Panc1 (cell line): ENCODE data around the gene ZC2HC1B. TPM values are rescaled to one million over a fixed set of nuclear protein-coding genes. Genes with fewer than 3 reads are reported as not detected.
A peak's percentile ranks its signal among the peaks of the same experiment; 100 is the strongest.

ENCODE experiments used
- ATAC-seq: fragments of 200-7000 bp; cut with Tn5 transposase; 2 replicates; pipeline ENCODE4 v1.9.1; 2020; ENCODE audit warnings: mild to moderate bottlenecking, moderate library complexity
- Bru-seq: library from RNA; stranded (reverse); fragments of 400-500 nt; gene quantifications from one replicate; lab custom pipeline; 2021; lab: Mats Ljungman, UMichigan
- BruChase-seq, 2 experiments: library from RNA; stranded (reverse); fragments of 400-500 nt; gene quantifications; one replicate each; lab custom pipeline; 2021; lab: Mats Ljungman, UMichigan
- BruUV-seq: library from RNA; stranded (reverse); fragments of 400-500 nt; replicated peaks from 2 replicates; lab custom pipeline; 2021; lab: Mats Ljungman, UMichigan
- CTCF ChIA-PET: fragments of 300-600 bp; sonication (Branson Sonifier 250); formaldehyde crosslinking; loops from one replicate; lab custom pipeline; 2022; ENCODE audit warnings: antibody characterized with exemption; lab: Charles Lee
- POLR2A ChIA-PET: fragments of 300-600 bp; sonication (Branson Sonifier 250); formaldehyde crosslinking; loops from one replicate; lab custom pipeline; 2022; ENCODE audit warnings: antibody characterized with exemption; lab: Charles Lee
- DNase-seq: peaks from one replicate; pipeline ENCODE4 v3.0.0-alpha.2; 2010; ENCODE audit warnings: low read depth, low spot score
- H3K27ac ChIP-seq: 2 replicates; pipeline ENCODE4 v1.5.1; 2011; ENCODE audit warnings: mild to moderate bottlenecking, low read length, inconsistent platforms
- H3K27me3 ChIP-seq: fragments of 200-500 bp; sonication (Bioruptor generic); 2 replicates; pipeline ENCODE4 v1.6.0; 2014; ENCODE audit warnings: low read length, inconsistent platforms; ENCODE audit not compliant: control insufficient read depth, insufficient read depth
- H3K36me3 ChIP-seq: fragments of 200-500 bp; sonication (Bioruptor generic); 2 replicates; pipeline ENCODE4 v1.5.1; 2014; ENCODE audit warnings: inconsistent platforms, mild to moderate bottlenecking, low read length, moderate library complexity; ENCODE audit not compliant: control insufficient read depth, insufficient read depth
- H3K4me1 ChIP-seq: 2 replicates; pipeline ENCODE4 v1.5.1; 2011; ENCODE audit warnings: inconsistent platforms, mild to moderate bottlenecking, low read length, moderate library complexity; ENCODE audit not compliant: control insufficient read depth, insufficient read depth
- H3K4me3 ChIP-seq, 2 experiments: 2 replicates each; pipeline ENCODE4 v1.5.1; 2011 to 2012; ENCODE audit warnings: low read depth in 2 of 2, low read length in 2 of 2, mild to moderate bottlenecking in 2 of 2, inconsistent platforms in 1 of 2, moderate library complexity in 1 of 2
- H3K9me3 ChIP-seq: fragments of 200-500 bp; sonication (Bioruptor generic); 2 replicates; pipeline ENCODE4 v1.5.1; 2014; ENCODE audit warnings: low read depth, mild to moderate bottlenecking, inconsistent platforms, low read length, moderate library complexity; ENCODE audit not compliant: control insufficient read depth, insufficient read depth
- CTCF ChIP-seq: fragments of 450-650 bp; IDR thresholded peaks from 2 replicates; pipeline ENCODE4 v1.5.1; 2017; ENCODE audit warnings: mild to moderate bottlenecking
- POLR2AphosphoS5 ChIP-seq: IDR thresholded peaks from 2 replicates; pipeline ENCODE4 v1.6.1; 2012; ENCODE audit warnings: mild to moderate bottlenecking, low read depth, low read length, moderate library complexity
- REST ChIP-seq, 2 experiments: IDR thresholded peaks; 2 replicates each; pipeline ENCODE4 v1.6.1; 2011 to 2012; ENCODE audit warnings: low read depth in 2 of 2, control low read depth in 1 of 2, low read length in 1 of 2, mild to moderate bottlenecking in 1 of 2, moderate library complexity in 1 of 2; ENCODE audit not compliant: insufficient read depth in 1 of 2
- SIN3A ChIP-seq: IDR thresholded peaks from 2 replicates; pipeline ENCODE4 v1.6.1; 2012; ENCODE audit warnings: low read depth, mild to moderate bottlenecking, low read length, moderate library complexity, borderline replicate concordance; ENCODE audit not compliant: insufficient read depth
- TCF7L2 ChIP-seq: IDR thresholded peaks from 2 replicates; pipeline ENCODE4 v1.6.1; 2011; ENCODE audit warnings: mild to moderate bottlenecking, low read depth, low read length, inconsistent platforms
- in situ Hi-C: cut with HindIII; loops from 2 replicates; pipeline ENCODE4 v1.10.0; 2016; ENCODE audit warnings: low sequenced_read_pairs, low pct_unique_long_range_greater_than_20kb
- intact Hi-C: fragments of 100-400 bp; cut with micrococcal nuclease; formaldehyde crosslinking; loops from one replicate; pipeline ENCODE4 v1.10.0; 2022; ENCODE audit not compliant: unreplicated experiment
- long read RNA-seq: library from polyadenylated mRNA; unstranded; transcript quantifications from one replicate; pipeline ENCODE4 v2.0.0, GENCODE V29; 2021; ENCODE audit not compliant: unreplicated experiment
- polyA plus RNA-seq: library from polyadenylated mRNA; unstranded; fragments of >200 nt; gene quantifications from one replicate; pipeline ENCODE4 v1.2.1, GENCODE V29; 2012; ENCODE audit warnings: missing spikeins; ENCODE audit not compliant: insufficient read length
- total RNA-seq: library from RNA; stranded (reverse); gene quantifications from one replicate; pipeline ENCODE4 v1.2.1, GENCODE V29; 2021; ENCODE audit not compliant: unreplicated experiment

The ZC2HC1B gene
- not detected for total RNA-seq
- polyA plus RNA-seq, result not detected
- Bru-seq, nascent RNA, result percentile 85 among the genes with signal in this experiment
- BruChase-seq, experiment 1, labeled RNA remaining after a 2-hour chase, result percentile 36 among the genes with signal in this experiment
- percentile 16 among the genes with signal in this experiment for BruChase-seq, experiment 2, labeled RNA remaining after a 6-hour chase
- long read RNA-seq, result 0 reads

DNA sequence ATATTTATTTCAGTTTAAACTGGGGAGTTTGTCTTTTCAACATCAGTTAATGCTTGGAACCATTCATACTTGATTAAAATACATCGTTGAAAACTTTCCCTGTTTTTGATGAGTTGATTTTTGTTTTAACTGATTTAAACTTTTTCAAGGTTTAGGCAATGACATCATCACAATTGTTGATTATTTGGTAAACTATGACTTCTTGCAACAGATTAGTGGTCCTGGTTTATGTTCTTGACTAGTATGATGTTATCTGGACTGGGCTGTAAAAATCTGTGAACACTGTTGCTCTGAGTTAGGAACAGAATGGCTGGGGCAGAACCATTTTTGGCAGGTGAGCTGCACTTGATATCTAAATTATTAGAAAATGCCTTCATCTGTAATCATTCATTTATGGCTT is at the start of gene ZC2HC1B:
ZC2HC1B (plus strand) TSS at position 241 of the 400 bp plus-strand sequence; CDS start at position 307, 66 bp downstream.
- Histone ChIP-seq H3K27ac (no peak within 1 kb of the TSS), H3K4me1 (no peaks in the 10 kb centered on the region), H3K27me3 (no peaks in the 10 kb centered on the region), H3K4me3 (no peak within 1 kb of the TSS), H3K36me3 (peaks cover 41% of the 10 kb centered on the region), H3K9me3 (no peaks in the 10 kb centered on the region)
- ChIA-PET CTCF (no interaction called here), POLR2A (no interaction called here)
- intact Hi-C loops, result no loop called here
- DNase-seq (no peak), ATAC-seq (no peak)
- no peak for TF ChIP-seq TCF7L2
- TF ChIP-seq CTCF, result no peak
- no peak for TF ChIP-seq POLR2AphosphoS5
- TF ChIP-seq SIN3A, result no peak
- no peak for TF ChIP-seq REST (IDR thresholded peaks at IDR 0.05; ENCODE audit: insufficient read depth in 1 of 2, low read depth in 2 of 2, low read length in 1 of 2)
- in situ Hi-C loops, result no loop called here
- no TSS peak for BruUV-seq

GRCh38 chr6:143817621-143818020 is 46.7 kb upstream of the ZC2HC1B start:
- intact Hi-C loops (no loop called here), in situ Hi-C loops (no loop called here)
- ChIA-PET POLR2A (no interaction called here), CTCF (no interaction called here)
- Histone ChIP-seq H3K9me3 (no peaks in the 10 kb centered on the region), H3K36me3 (no peaks in the 10 kb centered on the region), H3K27ac (no peak overlapping the region), H3K4me3 (no peak overlapping the region), H3K27me3 (no peaks in the 10 kb centered on the region), H3K4me1 (peaks cover 2% of the 10 kb centered on the region; the same call in 1 of the 2 replicates)
- BruUV-seq, result TSS peak; percentile 14
- ATAC-seq (no peak), DNase-seq (no peak)
- TF ChIP-seq CTCF, result no peak
- no peak for TF ChIP-seq TCF7L2
- no peak for TF ChIP-seq SIN3A
